ENCODE measurements around the gene NUAK2.

Gene NUAK2

DNA sequence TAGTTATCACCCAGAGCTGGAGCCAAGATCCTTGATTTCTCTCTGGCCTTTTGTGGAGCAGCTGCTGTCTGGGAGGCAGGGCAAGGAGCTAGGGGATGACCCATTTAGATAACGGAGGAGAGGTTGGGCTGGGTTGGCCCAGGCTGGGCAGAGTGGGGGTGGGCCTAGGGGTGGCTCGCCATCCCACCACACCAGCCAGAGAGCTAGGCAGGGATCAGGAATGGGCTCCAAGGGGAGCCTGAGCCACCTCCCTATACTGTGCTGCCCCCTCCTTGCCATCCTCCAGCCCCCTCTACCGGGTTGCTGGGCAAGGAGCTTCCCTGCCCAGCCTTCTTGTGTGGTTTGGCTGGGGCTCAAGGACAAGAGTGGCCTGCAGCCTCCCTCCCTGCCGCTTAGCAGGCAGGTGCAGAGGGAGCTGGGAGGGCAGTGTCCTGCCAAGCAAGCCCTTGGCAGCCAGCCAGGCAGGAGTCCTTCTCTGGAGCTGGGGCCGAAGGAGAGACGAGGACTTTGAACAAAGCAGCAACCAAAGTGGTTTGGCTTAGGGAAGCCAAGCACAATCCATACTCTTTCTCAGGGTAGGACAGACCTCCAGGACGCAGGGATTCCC is 4.1 kb downstream of the NUAK2 start:
- H3K27ac ChIP-seq = peak overlapping the region; percentile 69
- H3K4me1 ChIP-seq = peaks cover 20% of the 10 kb centered on the region
- no peaks in the 10 kb centered on the region for H3K36me3 ChIP-seq (ENCODE audit: control insufficient read depth, insufficient read depth, low read length)
- peak overlapping the region; percentile 50 for H2AFZ ChIP-seq
- H3K4me3 ChIP-seq (ENCODE audit: low read depth, low read length) = no peak overlapping the region
- no peaks in the 10 kb centered on the region for H3K27me3 ChIP-seq (ENCODE audit: control insufficient read depth, insufficient read depth, low read length)
- H3K4me2 ChIP-seq (ENCODE audit: low read length) = peak overlapping the region; percentile 4
- TF ChIP-seq, protein P1, sequence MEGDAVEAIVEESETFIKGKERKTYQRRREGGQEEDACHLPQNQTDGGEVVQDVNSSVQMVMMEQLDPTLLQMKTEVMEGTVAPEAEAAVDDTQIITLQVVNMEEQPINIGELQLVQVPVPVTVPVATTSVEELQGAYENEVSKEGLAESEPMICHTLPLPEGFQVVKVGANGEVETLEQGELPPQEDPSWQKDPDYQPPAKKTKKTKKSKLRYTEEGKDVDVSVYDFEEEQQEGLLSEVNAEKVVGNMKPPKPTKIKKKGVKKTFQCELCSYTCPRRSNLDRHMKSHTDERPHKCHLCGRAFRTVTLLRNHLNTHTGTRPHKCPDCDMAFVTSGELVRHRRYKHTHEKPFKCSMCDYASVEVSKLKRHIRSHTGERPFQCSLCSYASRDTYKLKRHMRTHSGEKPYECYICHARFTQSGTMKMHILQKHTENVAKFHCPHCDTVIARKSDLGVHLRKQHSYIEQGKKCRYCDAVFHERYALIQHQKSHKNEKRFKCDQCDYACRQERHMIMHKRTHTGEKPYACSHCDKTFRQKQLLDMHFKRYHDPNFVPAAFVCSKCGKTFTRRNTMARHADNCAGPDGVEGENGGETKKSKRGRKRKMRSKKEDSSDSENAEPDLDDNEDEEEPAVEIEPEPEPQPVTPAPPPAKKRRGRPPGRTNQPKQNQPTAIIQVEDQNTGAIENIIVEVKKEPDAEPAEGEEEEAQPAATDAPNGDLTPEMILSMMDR (IDR thresholded peaks at IDR 0.05) = peak; percentile 16
- H3K9ac ChIP-seq = no peak overlapping the region
- H3K79me2 ChIP-seq = peaks cover 5% of the 10 kb centered on the region
- H3K9me3 ChIP-seq (ENCODE audit: control insufficient read depth, low read length) = no peaks in the 10 kb centered on the region

DNA sequence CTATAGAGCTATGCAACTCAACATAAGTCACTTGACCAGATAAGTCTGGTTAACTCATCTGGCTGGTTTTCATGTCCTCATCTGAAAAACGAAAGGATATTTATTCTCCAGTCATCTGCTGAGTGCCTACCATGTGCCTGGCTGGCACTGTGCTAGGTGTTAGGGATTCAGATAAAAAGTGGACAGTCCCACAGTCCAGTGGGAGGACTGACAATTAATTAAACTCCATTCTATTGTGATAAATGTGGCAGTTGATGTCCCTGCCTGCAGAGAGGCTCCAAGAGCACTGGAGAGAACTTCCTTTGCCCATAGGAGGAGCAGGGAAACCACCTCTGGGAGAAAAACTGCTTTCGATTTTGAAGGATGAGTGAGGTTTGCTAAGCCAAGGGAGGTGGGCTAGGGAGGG is 5.4 kb downstream of the NUAK2 start:
- Histone ChIP-seq H2AFZ (no peak overlapping the region), H3K27ac (peak overlapping the region; percentile 7), H3K79me2 (peaks cover 15% of the 10 kb centered on the region), H3K4me1 (peaks cover 20% of the 10 kb centered on the region), H3K4me3 (ENCODE audit: low read depth, low read length) (no peak overlapping the region), H3K27me3 (ENCODE audit: control insufficient read depth, insufficient read depth, low read length) (no peaks in the 10 kb centered on the region), H3K36me3 (ENCODE audit: control insufficient read depth, insufficient read depth, low read length) (no peaks in the 10 kb centered on the region), H3K9me3 (ENCODE audit: control insufficient read depth, low read length) (no peaks in the 10 kb centered on the region), H3K9ac (no peak overlapping the region), H3K4me2 (ENCODE audit: low read length) (no peak overlapping the region)
- TF ChIP-seq, protein P1 (IDR thresholded peaks at IDR 0.05) = no peak

DNA sequence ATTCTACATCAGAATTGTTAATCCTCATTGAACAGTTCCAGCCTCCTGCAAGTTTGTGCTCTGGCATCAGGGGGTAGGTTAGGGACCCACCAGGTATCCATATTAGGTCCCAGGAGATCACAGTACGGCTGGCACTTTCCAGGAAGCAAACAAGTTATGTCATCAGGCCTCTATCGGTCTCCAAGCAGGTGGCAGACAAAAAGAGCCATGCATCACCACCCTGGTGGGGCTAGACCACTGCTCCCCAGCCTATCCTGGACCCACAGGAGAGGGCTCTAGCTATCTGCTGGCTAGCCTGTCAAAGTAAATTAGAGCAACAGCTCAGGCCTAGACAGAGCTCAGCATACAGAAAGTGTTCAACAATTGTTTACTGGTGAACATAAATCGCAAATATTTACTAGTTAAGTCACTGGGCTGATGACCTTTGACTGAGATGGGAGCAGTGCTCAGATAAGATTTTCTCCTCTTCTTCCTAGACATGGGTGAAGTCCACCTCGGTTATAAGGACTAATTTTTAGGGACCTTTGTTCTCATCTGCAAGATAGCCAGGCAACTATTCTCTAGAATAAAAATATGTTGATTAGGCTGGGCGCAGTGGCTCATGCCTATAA is 6.4 kb downstream of the NUAK2 start:
- Histone ChIP-seq H3K27me3 (ENCODE audit: control insufficient read depth, insufficient read depth, low read length) (no peaks in the 10 kb centered on the region), H3K79me2 (peaks cover 24% of the 10 kb centered on the region), H3K36me3 (ENCODE audit: control insufficient read depth, insufficient read depth, low read length) (no peaks in the 10 kb centered on the region), H3K4me2 (ENCODE audit: low read length) (no peak overlapping the region), H3K4me1 (peaks cover 20% of the 10 kb centered on the region), H2AFZ (no peak overlapping the region), H3K27ac (no peak overlapping the region), H3K4me3 (ENCODE audit: low read depth, low read length) (no peak overlapping the region), H3K9me3 (ENCODE audit: control insufficient read depth, low read length) (no peaks in the 10 kb centered on the region), H3K9ac (no peak overlapping the region)
- TF ChIP-seq, protein P1 (IDR thresholded peaks at IDR 0.05) = no peak

DNA sequence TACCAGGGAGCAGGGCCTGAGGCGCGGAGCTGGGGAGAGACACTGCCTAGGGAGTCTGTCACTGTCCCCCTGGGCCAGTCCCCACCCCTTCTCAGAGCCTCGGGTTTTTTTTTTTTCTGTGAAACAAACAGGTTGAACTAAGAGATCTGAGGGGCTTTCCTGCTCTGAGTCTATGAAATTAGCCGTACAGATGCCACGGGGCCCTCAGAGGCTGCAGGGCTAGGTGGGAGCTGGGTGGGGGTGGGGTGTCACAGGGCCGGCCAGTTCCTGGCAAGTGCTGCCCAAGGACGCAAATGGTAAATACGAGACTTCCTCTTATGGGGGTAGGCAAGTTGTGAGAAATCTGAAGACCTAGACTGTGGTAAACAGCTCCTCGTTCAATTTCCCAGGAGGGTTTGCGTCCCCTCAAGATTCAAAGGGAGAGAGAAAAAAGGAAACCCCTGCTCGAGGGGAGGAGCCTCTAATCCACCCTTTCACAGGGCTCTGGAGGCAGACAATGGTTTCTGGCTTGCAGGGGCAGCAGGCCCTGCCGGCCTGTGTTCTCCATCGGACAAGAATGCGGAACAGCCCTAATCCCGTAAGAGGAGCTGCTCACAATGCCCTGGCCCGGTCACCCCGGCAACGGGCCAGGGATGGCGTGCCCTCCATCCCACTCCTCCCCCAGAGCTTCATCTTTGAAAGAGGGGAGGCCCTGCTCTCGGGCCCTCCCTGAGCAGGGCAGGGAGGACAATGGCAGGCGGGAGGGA is 7.8 kb downstream of the NUAK2 start:
- Histone ChIP-seq H3K36me3 (ENCODE audit: control insufficient read depth, insufficient read depth, low read length) (no peaks in the 10 kb centered on the region), H3K9ac (no peak overlapping the region), H3K79me2 (peaks cover 34% of the 10 kb centered on the region), H3K4me2 (ENCODE audit: low read length) (no peak overlapping the region), H3K4me3 (ENCODE audit: low read depth, low read length) (no peak overlapping the region), H2AFZ (no peak overlapping the region), H3K4me1 (peaks cover 20% of the 10 kb centered on the region), H3K27me3 (ENCODE audit: control insufficient read depth, insufficient read depth, low read length) (no peaks in the 10 kb centered on the region), H3K27ac (peak overlapping the region; percentile 11), H3K9me3 (ENCODE audit: control insufficient read depth, low read length) (no peaks in the 10 kb centered on the region)
- TF ChIP-seq, protein P1 (IDR thresholded peaks at IDR 0.05) = no peak

Measured in parathyroid adenoma (tissue), 2 donors.